Glutamatergic neuron (in vitro differentiated cells): ENCODE measurements around the gene KCNJ5. TPM values are rescaled to one million over a fixed set of nuclear protein-coding genes. Genes with fewer than 3 reads are reported as not detected.

Experiments used
- DNase-seq: peaks from one replicate; pipeline ENCODE4 v3.0.0; 2022
- H3K27ac Mint-ChIP-seq: one replicate; pipeline ENCODE4 v1.8.0; 2020; ENCODE audit warnings: mild to moderate bottlenecking, mixed read lengths, inconsistent platforms; ENCODE audit not compliant: unreplicated experiment
- H3K27me3 Mint-ChIP-seq: one replicate; pipeline ENCODE4 v1.8.0; 2020; ENCODE audit warnings: mild to moderate bottlenecking, moderate library complexity, mixed read lengths, inconsistent platforms; ENCODE audit not compliant: unreplicated experiment
- H3K36me3 Mint-ChIP-seq: one replicate; pipeline ENCODE4 v1.8.0; 2020; ENCODE audit warnings: mild to moderate bottlenecking, mixed read lengths, inconsistent platforms; ENCODE audit not compliant: unreplicated experiment
- H3K4me1 Mint-ChIP-seq: one replicate; pipeline ENCODE4 v1.8.0; 2020; ENCODE audit warnings: mild to moderate bottlenecking, low read depth, mixed read lengths, inconsistent platforms; ENCODE audit not compliant: unreplicated experiment
- H3K4me3 Mint-ChIP-seq: one replicate; pipeline ENCODE4 v1.8.0; 2020; ENCODE audit warnings: mild to moderate bottlenecking, mixed read lengths, inconsistent platforms; ENCODE audit not compliant: unreplicated experiment
- H3K9me3 Mint-ChIP-seq: one replicate; pipeline ENCODE4 v1.8.0; 2020; ENCODE audit warnings: mild to moderate bottlenecking, moderate library complexity, mixed read lengths, inconsistent platforms; ENCODE audit not compliant: unreplicated experiment
- CTCF ChIP-seq: fragments of 200-600 bp; sonication (generic); IDR thresholded peaks from one replicate; pipeline ENCODE4 v1.5.0; 2021; ENCODE audit not compliant: partially characterized antibody, unreplicated experiment
- total RNA-seq: library from RNA; stranded (reverse); fragmentation: NEBNext Ultra II Directional; extraction: Animal tissue kit (Norgen Biotek cat#: 25700); gene quantifications from one replicate; pipeline ENCODE4 v1.2.1, GENCODE V29; 2021; ENCODE audit not compliant: unreplicated experiment

KCNJ5 gene
- total RNA-seq, 1 donor from 2014 or later, result 0.34 TPM

GRCh38 chr11:128921793-128922192, 30.6 kb downstream of the KCNJ5 start:
- DNase-seq, result no peak
- Mint-ChIP-seq H3K27ac (no peak overlapping the region), H3K4me1 (peaks cover 24% of the 10 kb centered on the region), H3K36me3 (no peaks in the 10 kb centered on the region), H3K27me3 (peaks cover 9% of the 10 kb centered on the region), H3K9me3 (peaks cover 7% of the 10 kb centered on the region), H3K4me3 (no peak overlapping the region)
- no peak for TF ChIP-seq CTCF

- Mint-ChIP-seq H3K4me1 (peaks cover 39% of the 10 kb centered on the region), H3K36me3 (no peaks in the 10 kb centered on the region), H3K27me3 (peaks cover 10% of the 10 kb centered on the region), H3K9me3 (peaks cover 7% of the 10 kb centered on the region), H3K4me3 (no peak overlapping the region), H3K27ac (no peak overlapping the region)
- no peak for DNase-seq
- TF ChIP-seq CTCF, result no peak
Measured at GRCh38 chr11:128924104-128924503, 32.9 kb downstream of the KCNJ5 start.

GRCh38 chr11:128924510-128925249, 33.5 kb downstream of the KCNJ5 start:
- Mint-ChIP-seq H3K9me3 (peaks cover 7% of the 10 kb centered on the region), H3K4me3 (no peak overlapping the region), H3K4me1 (peaks cover 44% of the 10 kb centered on the region), H3K27me3 (peaks cover 15% of the 10 kb centered on the region), H3K36me3 (no peaks in the 10 kb centered on the region), H3K27ac (no peak overlapping the region)
- no peak for TF ChIP-seq CTCF
- DNase-seq, result no peak

GRCh38 chr11:128925250-128925600, 34.1 kb downstream of the KCNJ5 start:
- H3K27ac Mint-ChIP-seq, result no peak overlapping the region
- no peak for TF ChIP-seq CTCF
- peaks cover 7% of the 10 kb centered on the region for H3K9me3 Mint-ChIP-seq
- no peak for DNase-seq
- H3K4me1 Mint-ChIP-seq, result peaks cover 49% of the 10 kb centered on the region
- H3K36me3 Mint-ChIP-seq, result no peaks in the 10 kb centered on the region
- H3K4me3 Mint-ChIP-seq, result no peak overlapping the region
- peaks cover 18% of the 10 kb centered on the region for H3K27me3 Mint-ChIP-seq

- no peak overlapping the region for H3K4me3 Mint-ChIP-seq
- peaks cover 9% of the 10 kb centered on the region for H3K9me3 Mint-ChIP-seq
- no peak overlapping the region for H3K27ac Mint-ChIP-seq
- peaks cover 45% of the 10 kb centered on the region for H3K4me1 Mint-ChIP-seq
- no peak for TF ChIP-seq CTCF
- no peaks in the 10 kb centered on the region for H3K36me3 Mint-ChIP-seq
- no peak for DNase-seq
- peaks cover 14% of the 10 kb centered on the region for H3K27me3 Mint-ChIP-seq
Measured at GRCh38 chr11:128926000-128926399, 34.8 kb downstream of the KCNJ5 start.
